HEK293T (cell line): ENCODE data around the gene LRGUK.

Source experiments
- CTCF ChIA-PET: fragments of 350-600 bp; formaldehyde crosslinking; extraction: SDS; loops from one replicate; lab custom pipeline; 2021; ENCODE audit warnings: antibody characterized with exemption, inconsistent platforms; lab: Yijun Ruan, JAX
- POLR2A ChIA-PET: fragments of 350-600 bp; formaldehyde crosslinking; extraction: SDS; loops from one replicate; lab custom pipeline; 2020; ENCODE audit warnings: antibody characterized with exemption, inconsistent platforms; lab: Yijun Ruan, JAX
- DNase-seq: peaks from one replicate; pipeline ENCODE4 v3.0.0; 2012; ENCODE audit warnings: mixed read lengths; ENCODE audit errors: extremely low spot score
- ARNT ChIP-seq: fragments of 450-650 bp; IDR thresholded peaks from 2 replicates; pipeline ENCODE4 v1.6.1; 2017; ENCODE audit warnings: mild to moderate bottlenecking
- BHLHE40 ChIP-seq: fragments of 450-650 bp; IDR thresholded peaks from 2 replicates; pipeline ENCODE4 v1.6.1; 2016; ENCODE audit warnings: mild to moderate bottlenecking, moderate library complexity, borderline replicate concordance
- CTBP1 ChIP-seq: fragments of 450-650 bp; IDR thresholded peaks from 2 replicates; pipeline ENCODE4 v1.6.1; 2016; ENCODE audit warnings: borderline replicate concordance
- ELF4 ChIP-seq: fragments of 450-650 bp; IDR thresholded peaks from 2 replicates; pipeline ENCODE4 v1.6.1; 2017; ENCODE audit warnings: antibody characterized with exemption
- FOXA1 ChIP-seq: fragments of 450-650 bp; IDR thresholded peaks from 2 replicates; pipeline ENCODE4 v1.6.1; 2016; ENCODE audit warnings: mild to moderate bottlenecking
- FOXK2 ChIP-seq: fragments of 450-650 bp; IDR thresholded peaks from 2 replicates; pipeline ENCODE4 v1.6.1; 2016; ENCODE audit warnings: mild to moderate bottlenecking
- FOXM1 ChIP-seq: fragments of 450-650 bp; IDR thresholded peaks from 2 replicates; pipeline ENCODE4 v1.6.1; 2017; ENCODE audit warnings: mild to moderate bottlenecking, borderline replicate concordance
- HDGF ChIP-seq: fragments of 450-650 bp; IDR thresholded peaks from 2 replicates; pipeline ENCODE4 v1.6.1; 2017; ENCODE audit warnings: antibody characterized with exemption, borderline replicate concordance
- L3MBTL2 ChIP-seq: fragments of 450-650 bp; conservative IDR thresholded peaks from 2 replicates; pipeline ENCODE4 v1.6.1; 2016; ENCODE audit warnings: mild to moderate bottlenecking
- LEF1 ChIP-seq: fragments of 450-650 bp; IDR thresholded peaks from 2 replicates; pipeline ENCODE4 v1.6.1; 2017; ENCODE audit warnings: mild to moderate bottlenecking, borderline replicate concordance
- NFRKB ChIP-seq: fragments of 450-650 bp; IDR thresholded peaks from 2 replicates; pipeline ENCODE4 v1.6.1; 2016; ENCODE audit warnings: mild to moderate bottlenecking, moderate library complexity
- SP1 ChIP-seq: fragments of 450-650 bp; IDR thresholded peaks from 2 replicates; pipeline ENCODE4 v1.6.1; 2017
- SUZ12 ChIP-seq: fragments of 450-650 bp; IDR thresholded peaks from 2 replicates; pipeline ENCODE4 v1.6.1; 2016; ENCODE audit warnings: mild to moderate bottlenecking
- TARDBP ChIP-seq: fragments of 450-650 bp; IDR thresholded peaks from 2 replicates; pipeline ENCODE4 v1.6.1; 2016
- ZNF384 ChIP-seq: fragments of 450-650 bp; IDR thresholded peaks from 2 replicates; pipeline ENCODE4 v1.6.1; 2016
- TF ChIP-seq, protein P1 (sequence below): fragments of 450-650 bp; IDR thresholded peaks from 2 replicates; pipeline ENCODE4 v1.6.1; 2016

LRGUK gene

DNA sequence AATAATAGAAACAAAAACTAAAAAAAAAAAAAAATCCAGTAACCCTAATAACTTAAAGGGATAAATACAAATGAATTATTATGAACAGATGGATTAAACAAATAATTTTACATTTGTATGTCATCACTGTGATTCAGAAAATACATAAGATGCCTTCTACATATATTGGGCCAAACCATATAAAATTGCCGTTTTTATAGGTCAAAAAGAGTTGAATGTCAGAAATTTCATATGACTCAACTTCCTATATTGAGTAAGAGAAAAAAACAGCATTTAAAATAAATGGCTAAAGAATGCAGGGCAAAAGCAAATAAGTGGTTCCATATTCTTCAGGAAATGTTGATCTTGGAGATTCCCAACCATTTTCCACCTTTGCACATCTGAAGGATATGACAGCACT lies 180.2 kb downstream of the LRGUK start:
- POLR2A ChIA-PET: no interaction called here
- TF ChIP-seq ZNF384 (no peak), BHLHE40 (no peak), FOXA1 (no peak), ELF4 (no peak), TARDBP (no peak), L3MBTL2 (no peak), SP1 (no peak), LEF1 (no peak)
- DNase-seq: no peak

DNA sequence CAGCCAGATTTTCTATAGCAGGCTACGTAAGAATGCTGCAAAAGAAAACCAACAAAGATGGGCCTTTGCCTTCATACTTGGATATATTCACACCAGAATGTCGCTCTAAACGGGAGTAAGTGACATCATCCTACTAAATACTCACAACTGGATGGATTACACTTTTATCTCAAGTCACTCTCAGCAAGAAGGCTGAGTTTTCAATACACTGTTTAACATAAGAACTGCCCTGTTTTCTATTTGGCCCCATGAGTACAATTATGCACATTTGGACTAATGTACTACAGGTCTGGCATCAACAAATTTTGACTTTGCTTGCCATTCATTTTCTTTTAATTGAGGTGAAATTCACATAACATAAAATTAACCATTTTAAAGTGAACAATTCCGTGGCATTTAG lies 181.4 kb downstream of the LRGUK start:
- ChIA-PET CTCF (no interaction called here), POLR2A (no interaction called here)
- DNase-seq: no peak
- TF ChIP-seq FOXM1: no peak
- TF ChIP-seq NFRKB: no peak
- no peak for TF ChIP-seq ZNF384
- TF ChIP-seq HDGF: no peak
- TF ChIP-seq FOXA1: no peak
- TF ChIP-seq, protein P1, sequence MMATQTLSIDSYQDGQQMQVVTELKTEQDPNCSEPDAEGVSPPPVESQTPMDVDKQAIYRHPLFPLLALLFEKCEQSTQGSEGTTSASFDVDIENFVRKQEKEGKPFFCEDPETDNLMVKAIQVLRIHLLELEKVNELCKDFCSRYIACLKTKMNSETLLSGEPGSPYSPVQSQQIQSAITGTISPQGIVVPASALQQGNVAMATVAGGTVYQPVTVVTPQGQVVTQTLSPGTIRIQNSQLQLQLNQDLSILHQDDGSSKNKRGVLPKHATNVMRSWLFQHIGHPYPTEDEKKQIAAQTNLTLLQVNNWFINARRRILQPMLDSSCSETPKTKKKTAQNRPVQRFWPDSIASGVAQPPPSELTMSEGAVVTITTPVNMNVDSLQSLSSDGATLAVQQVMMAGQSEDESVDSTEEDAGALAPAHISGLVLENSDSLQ: no peak
- TF ChIP-seq SUZ12: no peak
- TF ChIP-seq BHLHE40: no peak
- no peak for TF ChIP-seq CTBP1
- no peak for TF ChIP-seq LEF1
- TF ChIP-seq FOXK2: no peak
- no peak for TF ChIP-seq SP1
- no peak for TF ChIP-seq TARDBP
- no peak for TF ChIP-seq L3MBTL2
- no peak for TF ChIP-seq ARNT

More for the DNA sequence above, 180.2 kb downstream of the LRGUK start:
- CTCF ChIA-PET: interaction anchor here (0.6 kb wide), 1 partner anchor 50 kb away, joined by 4 read pairs; no protein-coding TSS in a partner anchor

DNA sequence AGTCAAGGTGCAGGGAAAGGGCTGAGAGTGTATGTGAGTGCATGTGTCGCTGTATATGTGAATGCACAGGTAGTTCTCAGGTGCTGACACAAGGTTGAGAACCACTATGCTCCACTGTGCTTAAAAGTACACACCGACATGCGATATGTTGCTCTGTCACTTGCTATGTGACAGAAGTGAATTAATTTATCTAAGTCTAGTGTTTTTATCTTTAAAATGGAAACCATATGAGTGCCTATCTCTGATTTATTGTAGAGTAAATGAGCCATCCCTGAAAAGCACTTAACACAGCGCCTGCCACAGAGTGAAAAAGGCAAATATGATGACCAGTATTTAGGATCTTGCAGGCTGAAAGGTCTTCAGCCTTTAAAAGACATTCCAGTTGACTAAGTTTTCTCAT lies 184.7 kb downstream of the LRGUK start:
- POLR2A ChIA-PET: no interaction called here
- CTCF ChIA-PET: no interaction called here
- DNase-seq: no peak

DNA sequence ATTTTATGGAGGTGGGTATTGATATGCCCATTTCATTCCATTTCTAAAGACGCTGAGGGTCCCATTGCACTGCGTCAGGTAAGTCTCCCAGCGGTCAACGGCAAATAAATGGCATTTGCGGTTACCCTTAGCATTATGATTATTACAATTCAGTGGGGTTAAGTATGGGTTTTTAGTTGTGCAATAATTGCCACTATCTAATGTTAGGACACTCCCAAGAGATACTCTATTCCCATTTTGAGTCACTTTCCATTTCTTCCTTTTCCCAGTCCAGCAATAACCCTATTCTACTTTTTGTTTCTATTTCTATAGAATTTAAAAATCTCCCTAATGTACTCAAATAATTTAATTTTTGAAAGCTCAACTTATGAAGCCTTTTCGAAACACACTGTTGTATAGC lies 185.6 kb downstream of the LRGUK start:
- ChIA-PET CTCF (no interaction called here), POLR2A (no interaction called here)
- no peak for DNase-seq
- TF ChIP-seq HDGF (no peak), ZNF384 (no peak), SUZ12 (no peak), FOXA1 (no peak), ELF4 (no peak), L3MBTL2 (no peak), CTBP1 (no peak), FOXK2 (no peak), NFRKB (no peak), ARNT (no peak)
- TF ChIP-seq, protein P1: no peak

More for the DNA sequence above, 184.7 kb downstream of the LRGUK start:
- TF ChIP-seq BHLHE40 (no peak), HDGF (no peak), ZNF384 (no peak), ARNT (no peak), LEF1 (no peak), NFRKB (no peak), FOXK2 (no peak), ELF4 (no peak), CTBP1 (no peak), SP1 (no peak), FOXM1 (no peak), L3MBTL2 (no peak), FOXA1 (no peak), TARDBP (no peak), SUZ12 (no peak)
- TF ChIP-seq, protein P1: no peak

DNA sequence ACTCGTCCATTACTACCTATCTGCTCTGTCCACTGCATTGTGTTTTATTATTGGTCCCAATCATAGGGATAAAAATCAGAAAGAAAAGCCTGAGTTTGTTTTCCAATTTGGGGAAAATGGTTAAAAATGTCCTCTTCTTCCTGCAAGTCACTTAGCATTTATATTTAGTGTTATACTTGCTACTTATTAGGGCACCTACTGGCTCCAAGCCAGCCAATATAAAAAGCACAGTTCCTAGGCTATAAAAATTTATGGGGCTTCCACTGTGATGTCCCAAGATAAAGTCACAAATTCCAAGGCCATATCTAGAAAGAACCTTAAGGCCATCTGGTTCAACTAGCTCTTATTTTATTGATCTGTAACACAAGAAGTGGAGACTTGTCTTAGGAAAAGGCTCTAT lies 186.4 kb downstream of the LRGUK start:
- ChIA-PET CTCF (no interaction called here), POLR2A (no interaction called here)
- no peak for TF ChIP-seq FOXM1
- TF ChIP-seq L3MBTL2: no peak
- TF ChIP-seq HDGF: no peak
- TF ChIP-seq ARNT: no peak
- TF ChIP-seq SP1: no peak
- TF ChIP-seq, protein P1: no peak
- no peak for TF ChIP-seq FOXA1
- TF ChIP-seq SUZ12: no peak
- TF ChIP-seq FOXK2: no peak
- no peak for TF ChIP-seq NFRKB
- TF ChIP-seq TARDBP: no peak
- TF ChIP-seq CTBP1: no peak
- TF ChIP-seq BHLHE40: no peak
- no peak for TF ChIP-seq ZNF384
- no peak for TF ChIP-seq LEF1
- no peak for DNase-seq
